IPS-15b (cell line): ENCODE measurements around the gene ZNF518A.

Source experiments
- H3K27me3 ChIP-seq: one replicate; pipeline ENCODE4 v1.6.1; 2013; ENCODE audit warnings: low read length; ENCODE audit not compliant: control insufficient read depth, insufficient read depth
- H3K36me3 ChIP-seq: one replicate; pipeline ENCODE4 v1.6.1; 2013; ENCODE audit warnings: low read length; ENCODE audit not compliant: control insufficient read depth, insufficient read depth
- H3K4me1 ChIP-seq: one replicate; pipeline ENCODE4 v1.6.1; 2013; ENCODE audit warnings: mild to moderate bottlenecking, low read length; ENCODE audit not compliant: control insufficient read depth, insufficient read depth
- H3K4me3 ChIP-seq: one replicate; pipeline ENCODE4 v1.5.1; 2013; ENCODE audit warnings: low read depth, low read length
- H3K9ac ChIP-seq: one replicate; pipeline ENCODE4 v1.6.1; 2013; ENCODE audit warnings: low read depth, mild to moderate bottlenecking, low read length
- H3K9me3 ChIP-seq: one replicate; pipeline ENCODE4 v1.6.1; 2013; ENCODE audit warnings: mild to moderate bottlenecking, low read length; ENCODE audit not compliant: control insufficient read depth, insufficient read depth

ZNF518A gene

GRCh38 chr10:96129387-96130325, at the start of gene ZNF518A:
ZNF518A (plus strand) TSS chr10:96130297; CDS start chr10:96156323, 26,026 bp downstream.
- H3K27me3 ChIP-seq, result no peaks in the 10 kb centered on the region
- peak within 1 kb of the TSS; percentile 100 for H3K9ac ChIP-seq
- H3K9me3 ChIP-seq, result no peaks in the 10 kb centered on the region
- peaks cover 3% of the 10 kb centered on the region for H3K4me1 ChIP-seq
- peak within 1 kb of the TSS; percentile 97 for H3K4me3 ChIP-seq
- H3K36me3 ChIP-seq, result peaks cover 4% of the 10 kb centered on the region

GRCh38 chr10:96082153-96082552, 47.9 kb upstream of the ZNF518A start:
- Histone ChIP-seq H3K27me3 (no peaks in the 10 kb centered on the region), H3K4me1 (no peaks in the 10 kb centered on the region), H3K36me3 (no peaks in the 10 kb centered on the region), H3K9ac (no peak overlapping the region), H3K4me3 (no peak overlapping the region), H3K9me3 (no peaks in the 10 kb centered on the region)

- H3K4me1 ChIP-seq, result no peaks in the 10 kb centered on the region
- no peaks in the 10 kb centered on the region for H3K36me3 ChIP-seq
- no peaks in the 10 kb centered on the region for H3K27me3 ChIP-seq
- no peak overlapping the region for H3K9ac ChIP-seq
- H3K4me3 ChIP-seq, result no peak overlapping the region
- H3K9me3 ChIP-seq, result no peaks in the 10 kb centered on the region
Measured at GRCh38 chr10:96082748-96083147, 47.3 kb upstream of the ZNF518A start.

- Histone ChIP-seq H3K9me3 (no peaks in the 10 kb centered on the region), H3K4me1 (peaks cover 3% of the 10 kb centered on the region), H3K36me3 (no peaks in the 10 kb centered on the region), H3K4me3 (peak overlapping the region; percentile 98), H3K27me3 (peaks cover 13% of the 10 kb centered on the region), H3K9ac (peak overlapping the region; percentile 74)
Measured at GRCh38 chr10:96089116-96089515, 41.0 kb upstream of the ZNF518A start.

- Histone ChIP-seq H3K36me3 (no peaks in the 10 kb centered on the region), H3K4me3 (peak overlapping the region; percentile 98), H3K27me3 (peaks cover 13% of the 10 kb centered on the region), H3K9ac (peak overlapping the region; percentile 74), H3K9me3 (no peaks in the 10 kb centered on the region), H3K4me1 (peaks cover 3% of the 10 kb centered on the region)
Measured at GRCh38 chr10:96089670-96090462, 40.2 kb upstream of the ZNF518A start.

- peak overlapping the region; percentile 98 for H3K4me3 ChIP-seq
- H3K4me1 ChIP-seq, result peaks cover 3% of the 10 kb centered on the region
- H3K9me3 ChIP-seq, result no peaks in the 10 kb centered on the region
- H3K36me3 ChIP-seq, result no peaks in the 10 kb centered on the region
- peaks cover 13% of the 10 kb centered on the region for H3K27me3 ChIP-seq
- peak overlapping the region; percentile 68 for H3K9ac ChIP-seq
Measured at GRCh38 chr10:96090463-96090800, 39.7 kb upstream of the ZNF518A start.

- no peaks in the 10 kb centered on the region for H3K36me3 ChIP-seq
- H3K27me3 ChIP-seq, result peaks cover 16% of the 10 kb centered on the region
- H3K4me3 ChIP-seq, result no peak overlapping the region
- peaks cover 3% of the 10 kb centered on the region for H3K4me1 ChIP-seq
- no peaks in the 10 kb centered on the region for H3K9me3 ChIP-seq
- no peak overlapping the region for H3K9ac ChIP-seq
Measured at GRCh38 chr10:96092999-96093767, 36.9 kb upstream of the ZNF518A start.

GRCh38 chr10:96093948-96094347, 36.1 kb upstream of the ZNF518A start:
- Histone ChIP-seq H3K9ac (no peak overlapping the region), H3K27me3 (peaks cover 16% of the 10 kb centered on the region), H3K4me1 (peaks cover 3% of the 10 kb centered on the region)

GRCh38 chr10:96096958-96097357, 33.1 kb upstream of the ZNF518A start:
- H3K36me3 ChIP-seq, result no peaks in the 10 kb centered on the region
- no peaks in the 10 kb centered on the region for H3K4me1 ChIP-seq
- H3K9me3 ChIP-seq, result no peaks in the 10 kb centered on the region
- H3K27me3 ChIP-seq, result peaks cover 16% of the 10 kb centered on the region
- no peak overlapping the region for H3K9ac ChIP-seq
- H3K4me3 ChIP-seq, result no peak overlapping the region

More at GRCh38 chr10:96093948-96094347, 36.1 kb upstream of the ZNF518A start:
- Histone ChIP-seq H3K9me3 (no peaks in the 10 kb centered on the region), H3K4me3 (no peak overlapping the region), H3K36me3 (no peaks in the 10 kb centered on the region)

GRCh38 chr10:96097865-96098264, 32.2 kb upstream of the ZNF518A start:
- Histone ChIP-seq H3K9ac (no peak overlapping the region), H3K27me3 (peaks cover 11% of the 10 kb centered on the region), H3K4me1 (no peaks in the 10 kb centered on the region), H3K9me3 (no peaks in the 10 kb centered on the region), H3K4me3 (no peak overlapping the region), H3K36me3 (no peaks in the 10 kb centered on the region)

GRCh38 chr10:96107623-96108038, 22.5 kb upstream of the ZNF518A start:
- no peak overlapping the region for H3K9ac ChIP-seq
- H3K36me3 ChIP-seq, result no peaks in the 10 kb centered on the region
- H3K27me3 ChIP-seq, result no peaks in the 10 kb centered on the region
- H3K4me1 ChIP-seq, result no peaks in the 10 kb centered on the region
- H3K4me3 ChIP-seq, result no peak overlapping the region
- H3K9me3 ChIP-seq, result no peaks in the 10 kb centered on the region
